Raji (cell line): ENCODE data around the gene UNC119.

Experiments used
- POLR2A ChIP-seq: IDR thresholded peaks from 2 replicates; pipeline ENCODE4 v1.6.1; 2011; ENCODE audit warnings: low read depth, low read length, control low read depth; ENCODE audit not compliant: insufficient read depth

The UNC119 gene

GRCh38 chr17:28553000-28553505 lies 629 bp upstream of the UNC119 start:
- TF ChIP-seq POLR2A, result no peak

- no peak for TF ChIP-seq POLR2A
Measured at GRCh38 chr17:28551421-28552175, 826 bp downstream of the UNC119 start.

GRCh38 chr17:28550858-28551257 lies 1.6 kb downstream of the UNC119 start:
- no peak for TF ChIP-seq POLR2A

GRCh38 chr17:28549236-28550132 lies 2.9 kb downstream of the UNC119 start:
- 0 out of 2 replicates have a peak, but pooled peaks have one; percentile 22 for TF ChIP-seq POLR2A

GRCh38 chr17:28548417-28549130 lies 3.9 kb downstream of the UNC119 start:
- no peak for TF ChIP-seq POLR2A

GRCh38 chr17:28547623-28548416 lies 4.6 kb downstream of the UNC119 start:
- TF ChIP-seq POLR2A, result peak; percentile 49; the same call in 1 of the 2 replicates

- no peak for TF ChIP-seq POLR2A
Measured at GRCh38 chr17:28547096-28547622, 5.3 kb downstream of the UNC119 start.

- TF ChIP-seq POLR2A, result no peak
Measured at GRCh38 chr17:28545787-28546415, 6.5 kb downstream of the UNC119 start.

GRCh38 chr17:28545141-28545503 lies 7.3 kb downstream of the UNC119 start:
- TF ChIP-seq POLR2A, result no peak

GRCh38 chr17:28544402-28545140 lies 7.9 kb downstream of the UNC119 start:
- no peak for TF ChIP-seq POLR2A

GRCh38 chr17:28541439-28541838 lies 11.0 kb downstream of the UNC119 start:
- no peak for TF ChIP-seq POLR2A

GRCh38 chr17:28540231-28540630 lies 12.2 kb downstream of the UNC119 start:
- TF ChIP-seq POLR2A, result no peak

- TF ChIP-seq POLR2A, result no peak
Measured at GRCh38 chr17:28538296-28538895, 14.0 kb downstream of the UNC119 start.
